GM19043 (cell line): ENCODE results near the gene SH3GL1.

Source experiments
- ATAC-seq: cut with Tn5 transposase; IDR thresholded peaks from one replicate; pipeline ENCODE4 v1.9.1; 2021; ENCODE audit warnings: low read depth; ENCODE audit not compliant: unreplicated experiment

The SH3GL1 gene

GRCh38 chr19:4432918-4433506, 32.7 kb upstream of the SH3GL1 start:
- no peak for ATAC-seq

DNA sequence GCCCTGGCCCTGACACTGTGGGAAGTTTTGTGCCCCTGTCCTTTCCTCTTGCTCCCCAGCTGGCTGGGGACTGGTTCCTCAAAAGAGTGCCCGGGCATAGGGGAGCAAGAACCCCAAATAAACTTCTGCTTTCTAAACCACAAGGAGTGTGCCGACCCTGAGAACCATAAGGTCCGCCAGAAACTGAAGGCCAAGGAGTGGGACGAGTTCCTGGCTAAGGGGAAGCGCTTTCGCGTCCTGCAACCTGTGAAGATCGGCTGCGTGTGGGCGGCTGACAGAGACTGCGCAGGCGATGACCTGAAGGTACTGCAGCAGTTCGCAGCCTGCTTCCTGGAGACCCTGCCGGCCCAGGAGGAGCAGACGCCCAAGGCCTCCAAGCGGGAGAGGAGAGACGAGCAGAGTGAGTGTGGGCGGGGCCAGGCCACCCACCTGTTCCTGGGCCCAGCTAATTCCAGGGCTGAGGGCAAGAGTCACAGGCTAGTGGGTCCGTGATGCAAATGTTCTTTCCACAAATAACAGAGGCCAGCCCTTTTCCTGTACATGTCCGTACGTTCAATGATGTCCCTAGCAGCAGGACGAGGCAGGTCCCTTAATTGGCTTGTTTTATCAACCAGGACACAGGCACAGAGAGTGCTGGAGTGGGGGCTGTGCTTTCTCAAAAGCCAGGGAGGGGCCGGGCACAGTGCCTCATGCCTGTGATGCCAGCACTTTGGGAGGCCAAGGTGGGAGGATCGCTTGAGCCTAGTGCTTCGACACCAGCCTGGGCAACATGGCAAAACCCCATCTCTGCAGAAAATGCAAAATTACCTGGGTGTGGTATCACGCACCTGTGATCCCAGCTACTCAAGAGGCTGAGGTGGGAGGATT, 31.7 kb upstream of the SH3GL1 start:
- ATAC-seq, result no peak

- ATAC-seq, result no peak
Measured at GRCh38 chr19:4431296-4431695, 30.9 kb upstream of the SH3GL1 start.

- no peak for ATAC-seq
Measured at GRCh38 chr19:4430760-4431159, 30.4 kb upstream of the SH3GL1 start.

DNA sequence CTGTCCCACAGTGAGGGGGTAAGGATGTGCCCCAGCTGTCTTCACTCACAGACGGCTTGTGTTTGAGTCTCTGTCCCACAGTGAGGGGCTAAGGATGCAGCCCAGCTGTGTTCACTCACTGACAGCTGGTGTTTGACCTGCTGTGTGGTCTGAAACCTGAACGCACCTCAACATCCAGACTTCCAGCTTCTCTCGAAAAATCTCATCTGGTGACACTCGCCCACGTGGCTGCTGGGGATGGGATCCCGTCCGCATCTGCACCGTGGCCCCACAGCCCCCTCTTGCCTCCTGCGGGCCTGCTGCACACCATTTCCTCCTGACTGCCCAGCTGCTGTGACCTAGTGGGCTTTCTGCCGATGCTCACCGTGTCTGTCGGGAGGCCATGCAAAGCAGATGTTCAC, 29.4 kb upstream of the SH3GL1 start:
- no peak for ATAC-seq

GRCh38 chr19:4429256-4429655, 28.9 kb upstream of the SH3GL1 start:
- ATAC-seq, result no peak

- no peak for ATAC-seq
Measured at GRCh38 chr19:4428326-4428975, 28.1 kb upstream of the SH3GL1 start.

GRCh38 chr19:4425537-4425936, 25.2 kb upstream of the SH3GL1 start:
- no peak for ATAC-seq

DNA sequence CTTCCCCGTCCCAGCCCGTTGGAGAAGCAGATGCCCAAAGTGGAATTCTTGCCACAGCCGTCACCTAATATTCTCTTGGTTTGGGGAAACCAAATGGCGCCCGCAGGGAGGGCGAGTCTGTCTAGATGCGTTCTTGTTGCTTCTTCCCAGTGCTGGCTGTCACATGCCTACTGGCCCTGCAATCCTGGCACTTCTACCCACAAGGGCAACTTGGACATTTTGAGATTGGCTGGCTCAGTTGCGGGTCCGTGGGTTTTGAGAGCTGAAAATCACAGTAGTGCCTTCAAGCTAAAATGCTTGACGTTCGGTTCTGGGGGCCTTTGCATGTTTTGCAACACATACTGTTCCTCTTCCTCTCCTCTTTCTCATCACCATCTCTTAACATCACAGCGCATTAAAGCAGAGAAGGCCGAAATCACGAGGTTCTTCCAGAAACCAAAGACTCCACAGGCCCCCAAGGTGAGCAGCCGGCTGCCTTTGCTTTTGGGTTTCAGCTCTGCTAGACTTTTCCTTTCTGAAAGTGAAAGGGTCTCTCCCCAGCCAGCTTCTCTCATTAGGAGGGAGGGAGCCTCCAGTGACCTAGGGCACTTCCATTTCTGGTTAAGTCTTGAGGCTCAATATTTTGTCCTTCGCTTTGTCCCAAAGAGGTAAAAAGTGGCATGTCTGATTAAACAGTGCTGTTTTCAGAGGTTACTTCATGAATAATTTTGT, 23.2 kb upstream of the SH3GL1 start:
- ATAC-seq, result no peak

- no peak for ATAC-seq
Measured at GRCh38 chr19:4416268-4416667, 15.9 kb upstream of the SH3GL1 start.

- no peak for ATAC-seq
Measured at GRCh38 chr19:4415352-4415751, 15.0 kb upstream of the SH3GL1 start.

DNA sequence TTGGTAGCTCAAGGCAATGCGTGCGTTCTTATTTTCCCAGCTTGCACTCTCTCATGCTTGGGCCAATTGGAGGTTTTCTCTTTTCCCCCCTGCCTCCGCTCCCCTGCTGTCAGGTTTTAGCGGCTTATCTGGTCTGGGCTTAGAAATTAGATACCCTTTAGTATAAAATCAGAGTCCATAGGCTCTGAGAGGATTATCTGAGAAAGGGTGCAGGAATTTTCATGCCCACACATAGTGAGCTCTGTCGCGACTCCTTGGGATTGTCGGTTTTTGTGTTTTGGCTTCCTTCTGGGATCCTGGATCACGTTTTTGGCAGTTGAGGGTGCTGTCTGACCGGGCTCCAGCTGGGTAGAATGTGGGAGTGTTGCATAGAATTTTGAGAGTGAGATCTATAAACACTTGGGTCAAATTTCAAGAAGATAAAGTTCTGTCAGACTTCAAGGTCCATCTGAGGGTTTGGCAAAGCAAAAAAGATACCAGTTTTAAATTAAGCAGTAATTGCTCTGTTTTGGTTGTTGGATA, 14.5 kb upstream of the SH3GL1 start:
- no peak for ATAC-seq

- no peak for ATAC-seq
Measured at GRCh38 chr19:4414144-4414799, 13.9 kb upstream of the SH3GL1 start.

GRCh38 chr19:4413588-4413987, 13.2 kb upstream of the SH3GL1 start:
- ATAC-seq, result no peak

GRCh38 chr19:4409123-4409933, 9.0 kb upstream of the SH3GL1 start:
- ATAC-seq, result no peak

DNA sequence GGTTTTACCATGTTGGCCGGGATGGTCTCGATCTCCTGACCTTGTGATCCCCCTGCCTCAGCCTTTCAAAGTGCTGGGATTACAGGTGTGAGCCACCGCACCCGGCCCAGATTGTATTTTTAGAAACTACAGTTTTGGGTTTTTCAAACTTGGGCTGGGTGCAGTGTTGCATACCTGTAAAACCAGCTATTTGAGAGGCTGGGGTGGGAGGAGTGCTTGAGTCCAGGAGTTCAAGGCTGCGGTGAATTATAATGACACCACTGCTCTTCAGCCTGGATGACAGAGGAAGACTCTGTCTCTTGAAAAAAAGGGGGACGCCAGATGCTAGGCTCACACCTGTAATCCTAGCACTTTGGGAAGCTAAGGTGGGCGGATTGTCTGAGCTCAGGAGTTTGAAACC, 6.3 kb upstream of the SH3GL1 start:
- ATAC-seq, result no peak

DNA sequence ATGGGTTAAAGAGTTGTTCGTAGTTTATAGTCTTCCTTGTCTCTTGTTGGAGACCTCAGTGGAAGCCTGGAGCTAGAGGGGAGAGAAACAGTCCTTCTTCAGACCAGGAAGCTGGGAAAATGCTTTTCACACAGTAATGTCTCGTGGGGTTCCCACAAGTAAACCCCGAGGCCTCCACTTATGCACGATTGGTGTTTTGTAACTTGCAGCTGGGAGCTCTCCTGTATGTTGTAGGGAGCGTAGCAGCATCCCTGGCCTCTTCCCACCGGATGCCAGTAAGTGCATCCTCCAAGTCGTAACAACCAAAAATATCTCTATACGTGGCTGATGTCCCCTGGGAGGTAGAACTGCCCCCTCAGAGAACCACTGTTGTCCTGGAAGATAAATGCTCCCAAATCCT, 5.6 kb upstream of the SH3GL1 start:
- ATAC-seq, result no peak

DNA sequence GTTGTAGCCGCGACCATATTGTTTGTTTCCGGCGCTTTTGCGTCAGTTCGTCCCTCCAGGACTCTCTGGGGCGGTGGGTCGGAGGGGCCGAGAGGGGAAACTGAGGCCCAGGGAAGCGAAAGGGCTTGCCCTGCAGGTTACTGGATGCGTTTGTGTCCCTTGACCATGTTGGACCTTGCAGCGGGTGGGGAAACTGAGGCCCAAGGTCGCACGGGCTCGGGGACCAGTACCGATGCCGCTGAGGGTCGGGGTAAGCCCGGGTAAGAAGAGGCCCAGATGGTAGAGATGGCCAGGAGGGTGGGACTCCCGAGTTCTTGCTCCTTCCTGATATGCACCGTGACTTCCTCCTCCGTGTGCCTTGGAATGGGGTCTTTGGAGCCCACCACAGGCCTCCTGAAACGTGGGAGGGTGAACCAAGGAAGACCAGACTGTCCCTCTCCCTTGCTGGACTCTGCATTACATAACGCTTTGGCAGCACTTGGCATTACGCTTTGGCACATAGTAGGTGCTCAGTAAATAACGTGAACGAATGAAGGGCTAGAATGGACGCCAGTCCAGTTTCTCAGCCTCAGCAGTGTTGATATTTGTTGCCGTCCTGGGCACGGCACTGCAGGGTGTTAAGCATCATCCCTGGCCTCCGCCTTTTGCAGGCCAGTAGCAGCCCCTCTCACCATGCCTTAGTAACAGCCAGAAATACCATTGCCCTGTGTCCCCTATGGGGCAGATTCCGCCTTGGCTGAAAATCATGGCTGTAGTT, 2.8 kb upstream of the SH3GL1 start:
- ATAC-seq, result no peak
